Measurements from ENCODE around the gene CCDC182.

The CCDC182 gene

GRCh38 chr17:57757735-57758134 lies 12.6 kb upstream of the CCDC182 start:
- DNase-seq (ENCODE audit: low spot score) (no peak), FAIRE-seq (peak; percentile 27)

GRCh38 chr17:57756951-57757350 lies 11.9 kb upstream of the CCDC182 start:
- no peak for FAIRE-seq

GRCh38 chr17:57755480-57756070 lies 10.5 kb upstream of the CCDC182 start:
- peak; percentile 40 for DNase-seq (ENCODE audit: low spot score)
- peak; percentile 74 for FAIRE-seq

More at GRCh38 chr17:57756951-57757350, 11.9 kb upstream of the CCDC182 start:
- no peak for DNase-seq (ENCODE audit: low spot score)

GRCh38 chr17:57752031-57752905 lies 7.2 kb upstream of the CCDC182 start:
- DNase-seq (ENCODE audit: low spot score) (no peak), FAIRE-seq (no peak)

GRCh38 chr17:57751348-57751971 lies 6.4 kb upstream of the CCDC182 start:
- no peak for FAIRE-seq
- DNase-seq (ENCODE audit: low spot score) = no peak

- FAIRE-seq = no peak
Observed at GRCh38 chr17:57750895-57751294, 5.8 kb upstream of the CCDC182 start.

GRCh38 chr17:57750109-57750871 lies 5.2 kb upstream of the CCDC182 start:
- DNase-seq (ENCODE audit: low spot score) (no peak), FAIRE-seq (peak; percentile 71)

More at GRCh38 chr17:57750895-57751294, 5.8 kb upstream of the CCDC182 start:
- no peak for DNase-seq (ENCODE audit: low spot score)

- DNase-seq (ENCODE audit: low spot score) = no peak
- peak; percentile 95 for FAIRE-seq
Observed at GRCh38 chr17:57749701-57750100, 4.6 kb upstream of the CCDC182 start.

- FAIRE-seq = peak; percentile 93
- peak; percentile 81 for DNase-seq (ENCODE audit: low spot score)
Observed at GRCh38 chr17:57747221-57748017, 2.3 kb upstream of the CCDC182 start.

GRCh38 chr17:57746221-57746620 lies 1.1 kb upstream of the CCDC182 start:
- no peak for FAIRE-seq
- no peak for DNase-seq (ENCODE audit: low spot score)

- FAIRE-seq = no peak
- DNase-seq (ENCODE audit: low spot score) = no peak
Observed at GRCh38 chr17:57744195-57745170, 616 bp downstream of the CCDC182 start.

- FAIRE-seq (no peak), DNase-seq (ENCODE audit: low spot score) (no peak)
Observed at GRCh38 chr17:57740235-57740528, 4.9 kb downstream of the CCDC182 start.

- peak; percentile 57 for DNase-seq (ENCODE audit: low spot score)
- peak; percentile 65 for FAIRE-seq
Observed at GRCh38 chr17:57739402-57740234, 5.5 kb downstream of the CCDC182 start.

- FAIRE-seq = peak; percentile 69
Observed at GRCh38 chr17:57737450-57737849, 7.6 kb downstream of the CCDC182 start.

GRCh38 chr17:57735707-57736106 lies 9.4 kb downstream of the CCDC182 start:
- FAIRE-seq = peak; percentile 46
- peak; percentile 59 for DNase-seq (ENCODE audit: low spot score)

More at GRCh38 chr17:57737450-57737849, 7.6 kb downstream of the CCDC182 start:
- no peak for DNase-seq (ENCODE audit: low spot score)

- FAIRE-seq (no peak), DNase-seq (ENCODE audit: low spot score) (no peak)
Observed at GRCh38 chr17:57735230-57735629, 9.9 kb downstream of the CCDC182 start.

- no peak for DNase-seq (ENCODE audit: low spot score)
- FAIRE-seq = no peak
Observed at GRCh38 chr17:57733085-57733484, 12.0 kb downstream of the CCDC182 start.

GRCh38 chr17:57732062-57732461 lies 13.0 kb downstream of the CCDC182 start:
- peak; percentile 35 for FAIRE-seq
- no peak for DNase-seq (ENCODE audit: low spot score)

Data from urothelium cell line (cell line).